ENCODE data around the gene CNTN5. TPM values are rescaled to one million over a fixed set of nuclear protein-coding genes. Genes with fewer than 3 reads are reported as not detected.

Gene CNTN5
- total RNA-seq, 1 experiment from 2014 or later = not detected

DNA sequence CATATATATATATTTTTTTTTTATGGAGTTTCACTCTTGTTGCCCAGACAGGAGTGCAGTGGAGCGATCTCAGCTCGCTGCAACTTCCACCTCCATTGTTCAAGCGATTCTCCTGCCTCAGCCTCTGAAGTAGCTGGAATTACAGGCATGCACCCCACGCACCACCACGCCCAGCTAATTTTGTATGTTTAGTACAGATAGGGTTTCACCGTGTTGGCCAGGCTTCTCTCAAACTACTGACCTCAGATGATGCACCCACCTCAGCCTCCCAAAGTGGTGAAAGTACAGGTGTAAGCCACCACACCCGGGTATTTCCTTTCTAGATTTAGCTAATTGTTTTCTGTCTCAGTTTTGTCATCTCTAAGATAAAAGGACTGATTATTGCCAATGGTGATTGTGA lies 821.1 kb downstream of the CNTN5 start:
- TF ChIP-seq CTCF (conservative IDR thresholded peaks at IDR 0.05) = no peak
- Histone ChIP-seq H2AK5ac (ENCODE audit: insufficient read length, low read length) (no peak overlapping the region), H2BK20ac (ENCODE audit: low read depth, low read length, poor library complexity, severe bottlenecking) (no peak overlapping the region), H4K20me1 (ENCODE audit: control insufficient read depth, insufficient read depth, insufficient read length) (no peaks in the 10 kb centered on the region), H3K23ac (ENCODE audit: insufficient read length, low read depth, low read length) (no peak overlapping the region), H2BK120ac (ENCODE audit: low read depth, low read length, poor library complexity, severe bottlenecking) (no peak overlapping the region), H4K8ac (replicated peaks; ENCODE audit: insufficient read length, low read depth, low read length) (no peak overlapping the region), H3K56ac (ENCODE audit: insufficient read length, low read depth, low read length) (no peak overlapping the region), H3K4me1 (ENCODE audit: insufficient read depth, low read length) (no peaks in the 10 kb centered on the region; the same call in 1 of the 2 replicates), H4K91ac (ENCODE audit: insufficient read length, low read depth, low read length) (no peak overlapping the region), H3K4ac (ENCODE audit: low read depth, low read length) (no peak overlapping the region), H3K9me3 (ENCODE audit: control insufficient read depth, low read depth, low read length) (no peaks in the 10 kb centered on the region), H2BK5ac (ENCODE audit: insufficient read length, low read length) (no peak overlapping the region), H3T11ph (ENCODE audit: low read length) (no peak overlapping the region), H3K79me1 (ENCODE audit: insufficient read depth, low read depth, low read length, poor library complexity, severe bottlenecking) (no peaks in the 10 kb centered on the region), H2BK15ac (ENCODE audit: low read depth, low read length) (no peak overlapping the region), H2BK12ac (ENCODE audit: insufficient read length, low read depth, low read length) (no peak overlapping the region), H3K18ac (ENCODE audit: insufficient read length, low read depth, low read length) (no peak overlapping the region), H3K9ac (ENCODE audit: extremely low read depth, insufficient read length, low read length) (no peak overlapping the region), H3K14ac (ENCODE audit: insufficient read depth, low read length) (no peak overlapping the region), H3K27me3 (ENCODE audit: insufficient read depth, low read length) (no peaks in the 10 kb centered on the region), H3K27ac (ENCODE audit: insufficient read length, low read depth, low read length) (no peak overlapping the region), H3K79me2 (ENCODE audit: insufficient read depth, low read length) (no peaks in the 10 kb centered on the region), H4K5ac (ENCODE audit: insufficient read length, low read depth, low read length) (no peak overlapping the region), H2AFZ (ENCODE audit: low read length) (no peak overlapping the region), H3K23me2 (ENCODE audit: insufficient read length, low read depth, low read length, poor library complexity, severe bottlenecking) (no peaks in the 10 kb centered on the region), H3K4me2 (ENCODE audit: insufficient read depth, insufficient read length, low read length) (no peak overlapping the region)
- WGBS (ENCODE audit: extremely low coverage, insufficient read length, low lambda C conversion rate) = no CpG with 5 or more reads among the region's 7 CpGs
- Mint-ChIP-seq H3K4me3 (no peak overlapping the region), H3K27ac (no peak overlapping the region), H3K4me1 (peaks cover 0 to 4% of the 10 kb centered on the region in 2 experiments; a peak in 1 of 4 replicates), H3K27me3 (ENCODE audit: low read depth) (no peaks in the 10 kb centered on the region), H3K9me3 (no peaks in the 10 kb centered on the region), H3K36me3 (ENCODE audit: insufficient read depth in 1 of 3, low read depth in 3 of 3) (no peaks in the 10 kb centered on the region)
- DNase-seq = no peak
